ENCODE results near the gene PACSIN1.

DNA sequence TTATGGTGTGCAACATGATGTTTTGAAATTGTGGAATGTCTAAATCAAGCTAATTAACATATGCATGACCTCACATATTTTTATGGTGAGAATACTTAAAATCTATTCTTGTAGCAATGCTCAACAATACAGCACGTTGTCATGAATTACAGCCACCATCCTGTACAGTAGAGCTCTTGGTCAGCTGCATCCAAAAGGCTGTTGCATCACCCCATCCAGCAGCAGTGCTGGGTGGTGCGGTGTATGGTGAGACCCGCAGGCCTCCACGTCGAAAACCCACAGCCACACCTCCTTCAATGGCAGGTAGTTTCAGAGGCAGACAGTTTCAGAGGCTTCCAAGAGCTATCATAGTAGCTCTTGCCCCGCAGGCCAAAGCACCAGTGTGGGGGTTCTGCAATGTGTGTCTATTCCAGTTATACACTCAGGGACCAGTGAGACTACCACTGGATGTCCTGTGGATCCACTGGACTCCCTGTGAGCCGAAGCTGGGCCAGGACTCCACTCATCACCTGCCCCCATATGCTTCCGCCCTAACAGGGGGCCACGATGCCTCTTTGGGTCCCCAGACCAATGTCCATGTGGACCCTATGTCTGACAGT is 23.4 kb downstream of the PACSIN1 start:
- TF ChIP-seq, protein P1, sequence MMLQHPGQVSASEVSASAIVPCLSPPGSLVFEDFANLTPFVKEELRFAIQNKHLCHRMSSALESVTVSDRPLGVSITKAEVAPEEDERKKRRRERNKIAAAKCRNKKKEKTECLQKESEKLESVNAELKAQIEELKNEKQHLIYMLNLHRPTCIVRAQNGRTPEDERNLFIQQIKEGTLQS (IDR thresholded peaks at IDR 0.05): no peak
- no peak for TF ChIP-seq ZNF274 (IDR thresholded peaks at IDR 0.05; ENCODE audit: low read depth, low read length)
- TF ChIP-seq, protein P2, sequence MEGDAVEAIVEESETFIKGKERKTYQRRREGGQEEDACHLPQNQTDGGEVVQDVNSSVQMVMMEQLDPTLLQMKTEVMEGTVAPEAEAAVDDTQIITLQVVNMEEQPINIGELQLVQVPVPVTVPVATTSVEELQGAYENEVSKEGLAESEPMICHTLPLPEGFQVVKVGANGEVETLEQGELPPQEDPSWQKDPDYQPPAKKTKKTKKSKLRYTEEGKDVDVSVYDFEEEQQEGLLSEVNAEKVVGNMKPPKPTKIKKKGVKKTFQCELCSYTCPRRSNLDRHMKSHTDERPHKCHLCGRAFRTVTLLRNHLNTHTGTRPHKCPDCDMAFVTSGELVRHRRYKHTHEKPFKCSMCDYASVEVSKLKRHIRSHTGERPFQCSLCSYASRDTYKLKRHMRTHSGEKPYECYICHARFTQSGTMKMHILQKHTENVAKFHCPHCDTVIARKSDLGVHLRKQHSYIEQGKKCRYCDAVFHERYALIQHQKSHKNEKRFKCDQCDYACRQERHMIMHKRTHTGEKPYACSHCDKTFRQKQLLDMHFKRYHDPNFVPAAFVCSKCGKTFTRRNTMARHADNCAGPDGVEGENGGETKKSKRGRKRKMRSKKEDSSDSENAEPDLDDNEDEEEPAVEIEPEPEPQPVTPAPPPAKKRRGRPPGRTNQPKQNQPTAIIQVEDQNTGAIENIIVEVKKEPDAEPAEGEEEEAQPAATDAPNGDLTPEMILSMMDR (IDR thresholded peaks at IDR 0.05 in 2 of 3, conservative IDR thresholded peaks at IDR 0.05 in 1 of 3; ENCODE audit: borderline replicate concordance in 1 of 3, insufficient read depth in 1 of 3, low read depth in 2 of 3, low read length in 2 of 3): no peak
- TF ChIP-seq, protein P3, sequence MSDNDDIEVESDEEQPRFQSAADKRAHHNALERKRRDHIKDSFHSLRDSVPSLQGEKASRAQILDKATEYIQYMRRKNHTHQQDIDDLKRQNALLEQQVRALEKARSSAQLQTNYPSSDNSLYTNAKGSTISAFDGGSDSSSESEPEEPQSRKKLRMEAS (IDR thresholded peaks at IDR 0.05): no peak
